Measurements from ENCODE around the gene XRCC4.
A peak's percentile ranks its signal among the peaks of the same experiment; 100 is the strongest.

Gene XRCC4

GRCh38 chr5:83076742-83077661, at the start of gene XRCC4, which contains the start of gene TMEM167A:
XRCC4 (plus strand) TSS chr5:83077547; CDS start chr5:83104920, 27,373 bp downstream.
TMEM167A (minus strand) TSS chr5:83077394; CDS start chr5:83077323, 71 bp downstream.
- Mint-ChIP-seq H3K36me3 (peaks cover 7% of the 10 kb centered on the region), H3K27ac (peak within 1 kb of the TSS; percentile 95), H3K27me3 (no peaks in the 10 kb centered on the region), H3K4me1 (peaks cover 25% of the 10 kb centered on the region), H3K9me3 (no peaks in the 10 kb centered on the region), H3K4me3 (peak within 1 kb of the TSS; percentile 94)
- ATAC-seq (ENCODE audit: low read depth): peak; percentile 98
- DNase-seq (ENCODE audit: low spot score in 2 of 2): peak; percentile 83 to 92

- ATAC-seq (ENCODE audit: low read depth) (no peak), DNase-seq (ENCODE audit: low spot score in 2 of 2) (no peak)
- Mint-ChIP-seq H3K27ac (no peak overlapping the region), H3K27me3 (no peaks in the 10 kb centered on the region), H3K9me3 (no peaks in the 10 kb centered on the region), H3K4me1 (peaks cover 6% of the 10 kb centered on the region), H3K4me3 (no peak overlapping the region), H3K36me3 (no peaks in the 10 kb centered on the region)
Observed at GRCh38 chr5:83029912-83030311, 47.4 kb upstream of the XRCC4 start.

GRCh38 chr5:83031381-83031780, 46.0 kb upstream of the XRCC4 start:
- H3K27me3 Mint-ChIP-seq: no peaks in the 10 kb centered on the region
- ATAC-seq (ENCODE audit: low read depth) (no peak), DNase-seq (ENCODE audit: low spot score in 2 of 2) (no peak)
- peaks cover 6% of the 10 kb centered on the region for H3K4me1 Mint-ChIP-seq
- H3K27ac Mint-ChIP-seq: no peak overlapping the region
- no peaks in the 10 kb centered on the region for H3K9me3 Mint-ChIP-seq
- no peak overlapping the region for H3K4me3 Mint-ChIP-seq
- H3K36me3 Mint-ChIP-seq: no peaks in the 10 kb centered on the region

- no peaks in the 10 kb centered on the region for H3K36me3 Mint-ChIP-seq
- no peaks in the 10 kb centered on the region for H3K27me3 Mint-ChIP-seq
- no peak for ATAC-seq (ENCODE audit: low read depth)
- no peak overlapping the region for H3K4me3 Mint-ChIP-seq
- H3K4me1 Mint-ChIP-seq: no peaks in the 10 kb centered on the region
- DNase-seq (ENCODE audit: low spot score in 2 of 2): no peak
- H3K27ac Mint-ChIP-seq: no peak overlapping the region
- H3K9me3 Mint-ChIP-seq: no peaks in the 10 kb centered on the region
Observed at GRCh38 chr5:83034036-83034435, 43.3 kb upstream of the XRCC4 start.

- Mint-ChIP-seq H3K27ac (no peak overlapping the region), H3K4me3 (no peak overlapping the region), H3K4me1 (no peaks in the 10 kb centered on the region), H3K27me3 (no peaks in the 10 kb centered on the region), H3K36me3 (no peaks in the 10 kb centered on the region), H3K9me3 (no peaks in the 10 kb centered on the region)
- ATAC-seq (ENCODE audit: low read depth): no peak
- no peak for DNase-seq (ENCODE audit: low spot score in 2 of 2)
Observed at GRCh38 chr5:83034528-83035207, 42.7 kb upstream of the XRCC4 start.

GRCh38 chr5:83035373-83036100, 41.8 kb upstream of the XRCC4 start:
- Mint-ChIP-seq H3K9me3 (no peaks in the 10 kb centered on the region), H3K4me1 (no peaks in the 10 kb centered on the region), H3K27ac (no peak overlapping the region), H3K4me3 (no peak overlapping the region), H3K27me3 (no peaks in the 10 kb centered on the region), H3K36me3 (no peaks in the 10 kb centered on the region)
- DNase-seq (ENCODE audit: low spot score in 2 of 2) (no peak), ATAC-seq (ENCODE audit: low read depth) (no peak)

GRCh38 chr5:83036991-83037575, 40.3 kb upstream of the XRCC4 start:
- Mint-ChIP-seq H3K4me1 (no peaks in the 10 kb centered on the region), H3K4me3 (no peak overlapping the region), H3K36me3 (no peaks in the 10 kb centered on the region), H3K27ac (no peak overlapping the region), H3K9me3 (no peaks in the 10 kb centered on the region), H3K27me3 (no peaks in the 10 kb centered on the region)
- ATAC-seq (ENCODE audit: low read depth) (no peak), DNase-seq (ENCODE audit: low spot score in 2 of 2) (no peak)

- no peak overlapping the region for H3K27ac Mint-ChIP-seq
- H3K36me3 Mint-ChIP-seq: no peaks in the 10 kb centered on the region
- H3K4me3 Mint-ChIP-seq: no peak overlapping the region
- ATAC-seq (ENCODE audit: low read depth) (no peak), DNase-seq (ENCODE audit: low spot score in 2 of 2) (no peak)
- no peaks in the 10 kb centered on the region for H3K27me3 Mint-ChIP-seq
- no peaks in the 10 kb centered on the region for H3K9me3 Mint-ChIP-seq
- no peaks in the 10 kb centered on the region for H3K4me1 Mint-ChIP-seq
Observed at GRCh38 chr5:83038924-83039323, 38.4 kb upstream of the XRCC4 start.

- Mint-ChIP-seq H3K4me3 (no peak overlapping the region), H3K4me1 (no peaks in the 10 kb centered on the region), H3K9me3 (no peaks in the 10 kb centered on the region), H3K27me3 (no peaks in the 10 kb centered on the region), H3K27ac (no peak overlapping the region), H3K36me3 (no peaks in the 10 kb centered on the region)
- DNase-seq (ENCODE audit: low spot score in 2 of 2) (no peak), ATAC-seq (ENCODE audit: low read depth) (no peak)
Observed at GRCh38 chr5:83042507-83042906, 34.8 kb upstream of the XRCC4 start.

GRCh38 chr5:83044926-83045325, 32.4 kb upstream of the XRCC4 start:
- no peak for ATAC-seq (ENCODE audit: low read depth)
- DNase-seq (ENCODE audit: low spot score in 2 of 2): no peak
- H3K36me3 Mint-ChIP-seq: peaks cover 2% of the 10 kb centered on the region
- no peaks in the 10 kb centered on the region for H3K9me3 Mint-ChIP-seq
- no peaks in the 10 kb centered on the region for H3K4me1 Mint-ChIP-seq
- no peaks in the 10 kb centered on the region for H3K27me3 Mint-ChIP-seq
- H3K4me3 Mint-ChIP-seq: no peak overlapping the region
- H3K27ac Mint-ChIP-seq: no peak overlapping the region

GRCh38 chr5:83048277-83048676, 29.1 kb upstream of the XRCC4 start:
- ATAC-seq (ENCODE audit: low read depth) (no peak), DNase-seq (ENCODE audit: low spot score in 2 of 2) (no peak)
- peaks cover 10% of the 10 kb centered on the region for H3K36me3 Mint-ChIP-seq
- H3K4me1 Mint-ChIP-seq: no peaks in the 10 kb centered on the region
- no peaks in the 10 kb centered on the region for H3K27me3 Mint-ChIP-seq
- H3K4me3 Mint-ChIP-seq: no peak overlapping the region
- H3K9me3 Mint-ChIP-seq: no peaks in the 10 kb centered on the region
- no peak overlapping the region for H3K27ac Mint-ChIP-seq

GRCh38 chr5:83048811-83049210, 28.5 kb upstream of the XRCC4 start:
- ATAC-seq (ENCODE audit: low read depth): no peak
- Mint-ChIP-seq H3K36me3 (peaks cover 13% of the 10 kb centered on the region), H3K4me3 (no peak overlapping the region), H3K4me1 (no peaks in the 10 kb centered on the region), H3K27me3 (no peaks in the 10 kb centered on the region), H3K9me3 (no peaks in the 10 kb centered on the region), H3K27ac (no peak overlapping the region)
- DNase-seq (ENCODE audit: low spot score in 2 of 2): no peak

- ATAC-seq (ENCODE audit: low read depth): no peak
- H3K4me3 Mint-ChIP-seq: no peak overlapping the region
- DNase-seq (ENCODE audit: low spot score in 2 of 2): no peak
- no peaks in the 10 kb centered on the region for H3K4me1 Mint-ChIP-seq
- H3K36me3 Mint-ChIP-seq: peaks cover 19% of the 10 kb centered on the region
- H3K9me3 Mint-ChIP-seq: no peaks in the 10 kb centered on the region
- peak overlapping the region; percentile 6 for H3K27ac Mint-ChIP-seq
- H3K27me3 Mint-ChIP-seq: no peaks in the 10 kb centered on the region
Observed at GRCh38 chr5:83049370-83049885, 27.9 kb upstream of the XRCC4 start.

Measured in memory B cell (primary cell).